CD8-positive, alpha-beta memory T cell (primary cell): ENCODE data around the gene GLA. TPM values are rescaled to one million over a fixed set of nuclear protein-coding genes. Genes with fewer than 3 reads are reported as not detected.

Source experiments
- polyA plus RNA-seq: library from polyadenylated mRNA; unstranded; fragments of 300-500 nt; fragmentation: Illumina TruSeq; gene quantifications from one replicate; pipeline ENCODE4 v1.2.3, GENCODE V29; 2021
- total RNA-seq, 2 experiments: library from RNA; stranded (reverse); gene quantifications; one replicate each; pipeline ENCODE4 v1.2.3, GENCODE V29; 2021

Gene GLA
- total and polyA plus RNA-seq, 3 experiments from 2014 or later = 17.0 to 44.2 (median 43.3) TPM

Other genes with a start within 250 kb of the GLA start
- gene DRP2, start 188.1 kb downstream of the GLA start, total RNA-seq = under 1 TPM; 0.18 TPM
- not detected for gene DRP2, start 188.1 kb downstream of the GLA start, polyA plus RNA-seq
- not detected for gene TAF7L, start 116.6 kb downstream of the GLA start, total RNA-seq
- not detected for gene TAF7L, start 116.6 kb downstream of the GLA start, polyA plus RNA-seq
- 10 to 100 TPM; 40.1 to 43.3 TPM for gene TIMM8A, start 59.2 kb downstream of the GLA start, total RNA-seq
- 11.8 TPM for gene TIMM8A, start 59.2 kb downstream of the GLA start, polyA plus RNA-seq
- gene BTK, start 21.7 kb downstream of the GLA start, total RNA-seq = under 1 TPM; 0.48 to 0.60 TPM
- gene BTK, start 21.7 kb downstream of the GLA start, polyA plus RNA-seq = not detected
- 100 to 1,000 TPM; 332 to 416 TPM for gene RPL36A, start 16.9 kb downstream of the GLA start, total RNA-seq
- 2,098 TPM for gene RPL36A, start 16.9 kb downstream of the GLA start, polyA plus RNA-seq
- gene HNRNPH2, start 297 bp upstream of the GLA start, total RNA-seq = 10 to 100 TPM; 21.3 to 22.0 TPM
- 78.7 TPM for gene HNRNPH2, start 297 bp upstream of the GLA start, polyA plus RNA-seq
- 1 to 10 TPM; 3.9 to 4.9 TPM for gene ARMCX4, start 77.5 kb upstream of the GLA start, total RNA-seq
- gene ARMCX4, start 77.5 kb upstream of the GLA start, polyA plus RNA-seq = 0.78 TPM
- 1 to 10 TPM; 2.1 to 2.2 TPM for gene ARMCX1, start 142.6 kb upstream of the GLA start, total RNA-seq
- 1.0 TPM for gene ARMCX1, start 142.6 kb upstream of the GLA start, polyA plus RNA-seq
- gene ARMCX6, start 210.1 kb upstream of the GLA start, total RNA-seq = 10 to 100 TPM; 70.1 TPM
- gene ARMCX6, start 210.1 kb upstream of the GLA start, polyA plus RNA-seq = 40.7 TPM
- 10 to 100 TPM; 49.9 to 52.5 TPM for gene ARMCX3, start 215.2 kb upstream of the GLA start, total RNA-seq
- gene ARMCX3, start 215.2 kb upstream of the GLA start, polyA plus RNA-seq = 23.4 TPM